A673 (cell line): Measurements from ENCODE around the gene IAPP. TPM values are rescaled to one million over a fixed set of nuclear protein-coding genes. Genes with fewer than 3 reads are reported as not detected.

Experiments used
- Bru-seq: library from RNA; stranded (reverse); fragments of 400-500 nt; gene quantifications from one replicate; lab custom pipeline; 2021; lab: Mats Ljungman, UMichigan
- BruChase-seq, 2 experiments: library from RNA; stranded (reverse); fragments of 400-500 nt; gene quantifications; one replicate each; lab custom pipeline; 2021; lab: Mats Ljungman, UMichigan
- BruUV-seq: library from RNA; stranded (reverse); fragments of 400-500 nt; replicated peaks from 2 replicates; lab custom pipeline; 2021; lab: Mats Ljungman, UMichigan
- CTCF ChIA-PET: fragments of 300-600 bp; sonication (Branson Sonifier 250); formaldehyde crosslinking; loops from one replicate; lab custom pipeline; 2022; ENCODE audit warnings: antibody characterized with exemption; lab: Charles Lee
- POLR2A ChIA-PET: fragments of 300-600 bp; sonication (Branson Sonifier 250); formaldehyde crosslinking; loops from one replicate; lab custom pipeline; 2022; ENCODE audit warnings: antibody characterized with exemption; ENCODE audit not compliant: low non-redundant PET; lab: Charles Lee
- DNase-seq: peaks from one replicate; pipeline ENCODE4 v3.0.0-alpha.2; 2015; ENCODE audit warnings: low spot score
- H3K27ac ChIP-seq: fragments of 200-600 bp; sonication (generic); 2 replicates; pipeline ENCODE4 v1.5.1; 2016; ENCODE audit warnings: mixed run types, low read depth, mild to moderate bottlenecking, mixed read lengths, antibody characterized with exemption, low read length; ENCODE audit not compliant: poor library complexity, severe bottlenecking
- H3K27me3 ChIP-seq: fragments of 200-600 bp; sonication (generic); replicated peaks from 2 replicates; pipeline ENCODE4 v1.6.1; 2017; ENCODE audit warnings: mixed run types, low read depth, mild to moderate bottlenecking, mixed read lengths, antibody characterized with exemption, low read length; ENCODE audit not compliant: insufficient read depth, poor library complexity
- H3K36me3 ChIP-seq: fragments of 200-600 bp; sonication (generic); 2 replicates; pipeline ENCODE4 v1.6.1; 2016; ENCODE audit warnings: mixed run types, mild to moderate bottlenecking, mixed read lengths, antibody characterized with exemption, low read length; ENCODE audit not compliant: insufficient read depth, poor library complexity, severe bottlenecking
- H3K4me1 ChIP-seq: fragments of 200-600 bp; sonication (generic); 2 replicates; pipeline ENCODE4 v1.6.1; 2017; ENCODE audit warnings: mixed run types, mild to moderate bottlenecking, mixed read lengths, antibody characterized with exemption, low read length; ENCODE audit not compliant: insufficient read depth, poor library complexity, severe bottlenecking
- H3K4me3 ChIP-seq: fragments of 200-600 bp; sonication (generic); 2 replicates; pipeline ENCODE4 v1.5.1; 2016; ENCODE audit warnings: low read depth, mixed run types, mild to moderate bottlenecking, mixed read lengths, low read length; ENCODE audit not compliant: poor library complexity, severe bottlenecking
- H3K9me3 ChIP-seq: fragments of 200-600 bp; sonication (generic); 2 replicates; pipeline ENCODE4 v1.6.1; 2016; ENCODE audit warnings: mixed run types, low read depth, mild to moderate bottlenecking, mixed read lengths, antibody characterized with exemption, low read length; ENCODE audit not compliant: poor library complexity, severe bottlenecking
- CTCF ChIP-seq: fragments of 300-800, 200-600 bp; sonication (generic); conservative IDR thresholded peaks from 2 replicates; pipeline ENCODE4 v1.5.1; 2017; ENCODE audit warnings: low read depth, mild to moderate bottlenecking, antibody characterized with exemption, low read length, moderate library complexity, mixed read lengths
- EZH2 ChIP-seq: fragments of 200-600 bp; sonication (generic); IDR thresholded peaks from 2 replicates; pipeline ENCODE4 v1.6.1; 2017; ENCODE audit warnings: borderline replicate concordance, low read depth, mild to moderate bottlenecking, mixed read lengths, antibody characterized with exemption, low read length; ENCODE audit not compliant: poor library complexity, severe bottlenecking
- intact Hi-C: fragments of 100-400 bp; cut with micrococcal nuclease; formaldehyde crosslinking; loops from one replicate; pipeline ENCODE4 v1.10.0; 2022; ENCODE audit not compliant: unreplicated experiment
- long read RNA-seq: library from polyadenylated mRNA; stranded (forward); transcript quantifications from one replicate; pipeline ENCODE4 v2.0.0, GENCODE V29; 2022
- total RNA-seq: library from RNA; stranded (reverse); gene quantifications from 2 replicates; pipeline ENCODE4 v1.2.3, GENCODE V29; 2021

IAPP gene
- total RNA-seq (not detected in 2 replicates), Bru-seq, nascent RNA (percentile 4 among the genes with signal in this experiment), BruChase-seq, experiment 1, labeled RNA remaining after a 2-hour chase (not detected), BruChase-seq, experiment 2, labeled RNA remaining after a 6-hour chase (not detected)
- long read RNA-seq: 0 reads

- intact Hi-C loops: loop anchor here (5.0 to 10.0 kb wide), 2 partner anchors 35 to 312 kb away; no protein-coding TSS in a partner anchor
- TF ChIP-seq CTCF (no peak), EZH2 (no peak)
- H3K36me3 ChIP-seq: no peaks in the 10 kb centered on the region
- DNase-seq: no peak
- peaks cover 15% of the 10 kb centered on the region for H3K27me3 ChIP-seq
- BruUV-seq: no TSS peak
- H3K27ac ChIP-seq: no peak within 1 kb of the TSS
- POLR2A ChIA-PET: no interaction called here
- no peaks in the 10 kb centered on the region for H3K9me3 ChIP-seq
- no peaks in the 10 kb centered on the region for H3K4me1 ChIP-seq
- no peak within 1 kb of the TSS for H3K4me3 ChIP-seq
- CTCF ChIA-PET: no interaction called here
Observed at GRCh38 chr12:21372602-21373001, at the start of gene IAPP. Gene IAPP, plus strand, starts transcription at chr12:21372902. Its CDS starts 450 bp downstream, at chr12:21373352.

GRCh38 chr12:21323736-21324135, 49.0 kb upstream of the IAPP start:
- no TSS peak for BruUV-seq
- H3K4me3 ChIP-seq: no peak overlapping the region
- no peaks in the 10 kb centered on the region for H3K27me3 ChIP-seq
- H3K4me1 ChIP-seq: no peaks in the 10 kb centered on the region
- no peak for TF ChIP-seq EZH2
- no peak for TF ChIP-seq CTCF
- intact Hi-C loops: no loop called here
- H3K9me3 ChIP-seq: no peaks in the 10 kb centered on the region
- H3K27ac ChIP-seq: no peak overlapping the region
- ChIA-PET CTCF (no interaction called here), POLR2A (no interaction called here)
- no peaks in the 10 kb centered on the region for H3K36me3 ChIP-seq
- no peak for DNase-seq

GRCh38 chr12:21324551-21324950, 48.2 kb upstream of the IAPP start:
- TF ChIP-seq CTCF (no peak), EZH2 (no peak)
- POLR2A ChIA-PET: no interaction called here
- Histone ChIP-seq H3K4me1 (no peaks in the 10 kb centered on the region), H3K27ac (no peak overlapping the region), H3K4me3 (no peak overlapping the region), H3K9me3 (no peaks in the 10 kb centered on the region), H3K36me3 (no peaks in the 10 kb centered on the region), H3K27me3 (no peaks in the 10 kb centered on the region)
- BruUV-seq: no TSS peak
- no peak for DNase-seq
- CTCF ChIA-PET: no interaction called here
- intact Hi-C loops: no loop called here
